ENCODE measurements around the gene IFI44L. TPM values are rescaled to one million over a fixed set of nuclear protein-coding genes. Genes with fewer than 3 reads are reported as not detected.
A peak's percentile ranks its signal among the peaks of the same experiment; 100 is the strongest.

IFI44L gene
- 1.1 TPM in 2 replicates for polyA plus RNA-seq (2012; rRNA removed)
- 1.4 and 1.8 TPM in 2 replicates for polyA plus RNA-seq (2012; cell fraction: cytosol; rRNA removed)
- polyA plus RNA-seq (2012; cell fraction: nucleus; rRNA removed): 1.5 and 2.8 TPM in 2 replicates

DNA sequence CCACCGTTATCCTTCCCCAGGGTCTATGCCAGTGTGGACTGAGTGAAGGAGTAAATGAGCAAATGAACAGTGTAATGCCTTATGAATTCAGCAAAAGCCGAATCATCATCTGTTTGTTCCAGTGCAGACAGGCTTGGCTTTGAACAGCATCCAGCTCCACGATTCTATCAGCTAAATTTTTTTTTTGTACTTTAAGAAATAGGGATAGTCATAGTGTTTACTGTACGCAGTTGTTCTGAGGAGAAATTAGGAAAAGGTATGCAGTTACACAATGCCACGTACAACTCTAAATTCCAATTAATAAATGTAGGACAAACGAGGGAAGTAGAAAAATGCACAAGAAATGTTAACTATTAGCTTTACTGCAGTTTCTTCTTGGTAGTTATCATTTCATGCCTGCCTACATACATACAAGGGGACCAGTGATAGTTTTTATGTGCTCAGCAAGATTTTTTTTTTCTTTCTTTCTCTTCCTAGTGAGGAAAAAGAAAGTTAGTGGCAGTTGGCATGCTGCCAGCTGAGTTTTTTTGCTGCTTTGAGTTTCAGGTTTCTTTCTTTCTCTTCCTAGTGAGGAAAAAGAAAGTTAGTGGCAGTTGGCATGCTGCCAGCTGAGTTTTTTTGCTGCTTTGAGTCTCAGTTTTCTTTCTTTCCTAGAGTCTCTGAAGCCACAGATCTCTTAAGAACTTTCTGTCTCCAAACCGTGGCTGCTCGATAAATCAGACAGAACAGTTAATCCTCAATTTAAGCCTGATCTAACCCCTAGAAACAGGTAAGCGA is at the start of gene IFI44L:
Gene IFI44L (plus strand): TSS at position 646 of the 777 bp plus-strand sequence. CDS start 7,468 bp downstream, outside the sequence.
- WGBS (ENCODE audit: low lambda C conversion rate): 33% methylated on average over 9 of the region's 9 CpGs
- peak within 1 kb of the TSS; percentile 30; the same call in 1 of the 2 replicates for H3K9ac ChIP-seq
- H3K4me1 ChIP-seq (ENCODE audit: control insufficient read depth in 1 of 2, insufficient read depth in 2 of 2, low read depth in 1 of 2, low read length in 1 of 2): peaks cover 6 to 24% of the 10 kb centered on the region in 2 experiments; a peak in 3 of 4 replicates
- peak within 1 kb of the TSS; percentile 61 for H2AFZ ChIP-seq (ENCODE audit: low read depth)
- H3K9me2 ChIP-seq: no peaks in the 10 kb centered on the region
- H3K36me3 ChIP-seq (replicated peaks in 1 of 2; ENCODE audit: control insufficient read depth in 1 of 2, insufficient read depth in 2 of 2, low read length in 1 of 2): no peaks in the 10 kb centered on the region
- CTCF ChIA-PET: interaction anchor here (0.6 to 3.5 kb wide), 7 partner anchors 12 to 57 kb away, joined by 3 to 18 read pairs (median 4); no protein-coding TSS in a partner anchor
- H4K20me1 ChIP-seq (ENCODE audit: insufficient read depth): no peaks in the 10 kb centered on the region
- POLR2A ChIA-PET: no interaction called here
- peak within 1 kb of the TSS; percentile 64 to 73 for H3K27ac ChIP-seq (ENCODE audit: low read depth in 2 of 2, low read length in 1 of 2)
- TF ChIP-seq NFIC (IDR thresholded peaks at IDR 0.05; ENCODE audit: borderline replicate concordance) (peak; percentile 94), EZH2phosphoT487 (IDR thresholded peaks at IDR 0.05; ENCODE audit: borderline replicate concordance, low read depth) (no peak)
- TF ChIP-seq, protein P1, sequence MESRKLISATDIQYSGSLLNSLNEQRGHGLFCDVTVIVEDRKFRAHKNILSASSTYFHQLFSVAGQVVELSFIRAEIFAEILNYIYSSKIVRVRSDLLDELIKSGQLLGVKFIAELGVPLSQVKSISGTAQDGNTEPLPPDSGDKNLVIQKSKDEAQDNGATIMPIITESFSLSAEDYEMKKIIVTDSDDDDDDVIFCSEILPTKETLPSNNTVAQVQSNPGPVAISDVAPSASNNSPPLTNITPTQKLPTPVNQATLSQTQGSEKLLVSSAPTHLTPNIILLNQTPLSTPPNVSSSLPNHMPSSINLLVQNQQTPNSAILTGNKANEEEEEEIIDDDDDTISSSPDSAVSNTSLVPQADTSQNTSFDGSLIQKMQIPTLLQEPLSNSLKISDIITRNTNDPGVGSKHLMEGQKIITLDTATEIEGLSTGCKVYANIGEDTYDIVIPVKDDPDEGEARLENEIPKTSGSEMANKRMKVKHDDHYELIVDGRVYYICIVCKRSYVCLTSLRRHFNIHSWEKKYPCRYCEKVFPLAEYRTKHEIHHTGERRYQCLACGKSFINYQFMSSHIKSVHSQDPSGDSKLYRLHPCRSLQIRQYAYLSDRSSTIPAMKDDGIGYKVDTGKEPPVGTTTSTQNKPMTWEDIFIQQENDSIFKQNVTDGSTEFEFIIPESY (IDR thresholded peaks at IDR 0.05; ENCODE audit: borderline replicate concordance, low read depth): no peak
- peak within 1 kb of the TSS; percentile 69 for H3K4me2 ChIP-seq
- peaks cover 29% of the 10 kb centered on the region for H3F3A ChIP-seq (replicated peaks; ENCODE audit: insufficient read depth)
- no peaks in the 10 kb centered on the region for H3K27me3 ChIP-seq (ENCODE audit: insufficient read depth)
- DNase-seq: no peak
- no peaks in the 10 kb centered on the region for H3K79me2 ChIP-seq (ENCODE audit: insufficient read depth)
- H3K4me3 ChIP-seq (ENCODE audit: low read depth in 2 of 2, low read length in 1 of 2): peak within 1 kb of the TSS; percentile 36 to 41; a peak in 3 of 4 replicates
- H3K9me3 ChIP-seq: no peaks in the 10 kb centered on the region

DNA sequence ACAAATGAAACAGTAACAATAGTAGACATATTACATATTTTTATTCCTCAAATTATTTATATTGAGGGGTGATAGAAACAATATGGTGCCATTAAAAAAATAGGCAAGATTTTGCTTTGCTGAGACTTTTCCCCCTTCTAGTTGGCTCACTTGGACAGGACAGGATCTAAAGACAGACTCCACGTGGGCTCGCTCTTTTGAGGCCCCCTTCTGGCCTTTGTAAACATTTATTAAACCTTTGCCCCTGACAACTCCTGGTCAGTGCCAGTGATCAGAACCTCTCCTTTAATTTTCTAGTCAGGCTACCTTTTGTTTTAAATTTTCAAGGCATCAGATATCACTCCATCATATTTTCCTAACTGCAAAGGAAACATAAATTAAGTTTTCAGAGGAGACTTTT is 49.7 kb upstream of the IFI44L start:
- TF ChIP-seq, protein P2, sequence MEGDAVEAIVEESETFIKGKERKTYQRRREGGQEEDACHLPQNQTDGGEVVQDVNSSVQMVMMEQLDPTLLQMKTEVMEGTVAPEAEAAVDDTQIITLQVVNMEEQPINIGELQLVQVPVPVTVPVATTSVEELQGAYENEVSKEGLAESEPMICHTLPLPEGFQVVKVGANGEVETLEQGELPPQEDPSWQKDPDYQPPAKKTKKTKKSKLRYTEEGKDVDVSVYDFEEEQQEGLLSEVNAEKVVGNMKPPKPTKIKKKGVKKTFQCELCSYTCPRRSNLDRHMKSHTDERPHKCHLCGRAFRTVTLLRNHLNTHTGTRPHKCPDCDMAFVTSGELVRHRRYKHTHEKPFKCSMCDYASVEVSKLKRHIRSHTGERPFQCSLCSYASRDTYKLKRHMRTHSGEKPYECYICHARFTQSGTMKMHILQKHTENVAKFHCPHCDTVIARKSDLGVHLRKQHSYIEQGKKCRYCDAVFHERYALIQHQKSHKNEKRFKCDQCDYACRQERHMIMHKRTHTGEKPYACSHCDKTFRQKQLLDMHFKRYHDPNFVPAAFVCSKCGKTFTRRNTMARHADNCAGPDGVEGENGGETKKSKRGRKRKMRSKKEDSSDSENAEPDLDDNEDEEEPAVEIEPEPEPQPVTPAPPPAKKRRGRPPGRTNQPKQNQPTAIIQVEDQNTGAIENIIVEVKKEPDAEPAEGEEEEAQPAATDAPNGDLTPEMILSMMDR (IDR thresholded peaks at IDR 0.05): peak; percentile 21; the same call in 1 of the 2 replicates
- TF ChIP-seq EP300 (IDR thresholded peaks at IDR 0.05; ENCODE audit: borderline replicate concordance in 1 of 2, low read depth in 1 of 2, low read length in 1 of 2) (no peak), TAF1 (IDR thresholded peaks at IDR 0.05; ENCODE audit: borderline replicate concordance, low read depth, low read length) (no peak)
- TF ChIP-seq, protein P3, sequence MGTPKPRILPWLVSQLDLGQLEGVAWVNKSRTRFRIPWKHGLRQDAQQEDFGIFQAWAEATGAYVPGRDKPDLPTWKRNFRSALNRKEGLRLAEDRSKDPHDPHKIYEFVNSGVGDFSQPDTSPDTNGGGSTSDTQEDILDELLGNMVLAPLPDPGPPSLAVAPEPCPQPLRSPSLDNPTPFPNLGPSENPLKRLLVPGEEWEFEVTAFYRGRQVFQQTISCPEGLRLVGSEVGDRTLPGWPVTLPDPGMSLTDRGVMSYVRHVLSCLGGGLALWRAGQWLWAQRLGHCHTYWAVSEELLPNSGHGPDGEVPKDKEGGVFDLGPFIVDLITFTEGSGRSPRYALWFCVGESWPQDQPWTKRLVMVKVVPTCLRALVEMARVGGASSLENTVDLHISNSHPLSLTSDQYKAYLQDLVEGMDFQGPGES (IDR thresholded peaks at IDR 0.05; ENCODE audit: low read depth, low read length): no peak
- Histone ChIP-seq H3K27ac (ENCODE audit: low read depth in 2 of 2, low read length in 1 of 2) (no peak overlapping the region), H3K4me3 (ENCODE audit: low read depth in 2 of 2, low read length in 1 of 2) (no peak overlapping the region), H3K9ac (no peak overlapping the region), H3K9me2 (0 out of 2 replicates have a peak, but pooled peaks cover 3% of the 10 kb centered on the region), H2AFZ (ENCODE audit: low read depth) (no peak overlapping the region), H3K4me1 (ENCODE audit: control insufficient read depth in 1 of 2, insufficient read depth in 2 of 2, low read depth in 1 of 2, low read length in 1 of 2) (no peaks in the 10 kb centered on the region), H3K4me2 (no peak overlapping the region), H3K79me2 (ENCODE audit: insufficient read depth) (no peaks in the 10 kb centered on the region), H3K9me3 (no peaks in the 10 kb centered on the region), H3K27me3 (ENCODE audit: insufficient read depth) (no peaks in the 10 kb centered on the region), H4K20me1 (ENCODE audit: insufficient read depth) (no peaks in the 10 kb centered on the region), H3K36me3 (replicated peaks in 1 of 2; ENCODE audit: control insufficient read depth in 1 of 2, insufficient read depth in 2 of 2, low read length in 1 of 2) (no peaks in the 10 kb centered on the region), H3F3A (replicated peaks; ENCODE audit: insufficient read depth) (no peaks in the 10 kb centered on the region)
- ChIA-PET CTCF (no interaction called here), POLR2A (no interaction called here)
- 100% methylated on average over 2 of the region's 2 CpGs for WGBS (ENCODE audit: low lambda C conversion rate)
- peak; percentile 2 for DNase-seq

Data from SK-N-SH (cell line).